Smooth muscle cell (in vitro differentiated cells): ENCODE measurements around the gene GRHL1. TPM values are rescaled to one million over a fixed set of nuclear protein-coding genes. Genes with fewer than 3 reads are reported as not detected.

Source experiments
- DNase-seq: peaks from one replicate; lab custom pipeline; 2025; ENCODE audit not compliant: unreplicated experiment; lab: John Stamatoyannopoulos, UW
- H2AFZ ChIP-seq: fragments of 200-600 bp; sonication (generic); 2 replicates; pipeline ENCODE4 v1.6.0; 2016; ENCODE audit warnings: antibody characterized with exemption, low read depth, mild to moderate bottlenecking
- H3F3A ChIP-seq: fragments of 200-600 bp; sonication (generic); 2 replicates; pipeline ENCODE4 v1.6.0; 2017; ENCODE audit warnings: antibody characterized with exemption, low read depth
- H3K27ac ChIP-seq: fragments of 200-600 bp; sonication (generic); 2 replicates; pipeline ENCODE4 v1.5.1; 2016; ENCODE audit warnings: low read depth, mild to moderate bottlenecking
- H3K27me3 ChIP-seq: fragments of 200-600 bp; sonication (generic); 2 replicates; pipeline ENCODE4 v1.6.1; 2016; ENCODE audit warnings: low read depth, mild to moderate bottlenecking
- H3K36me3 ChIP-seq: fragments of 200-600 bp; sonication (generic); 2 replicates; pipeline ENCODE4 v1.5.1; 2016; ENCODE audit warnings: low read depth
- H3K4me1 ChIP-seq: fragments of 200-600 bp; sonication (generic); 2 replicates; pipeline ENCODE4 v1.5.1; 2016; ENCODE audit warnings: low read depth
- H3K4me2 ChIP-seq: fragments of 200-600 bp; sonication (generic); 2 replicates; pipeline ENCODE4 v1.6.0; 2016; ENCODE audit warnings: mild to moderate bottlenecking
- H3K4me3 ChIP-seq: fragments of 200-600 bp; sonication (generic); 2 replicates; pipeline ENCODE4 v1.5.1; 2016; ENCODE audit warnings: mild to moderate bottlenecking
- H3K79me2 ChIP-seq: fragments of 200-600 bp; sonication (generic); 2 replicates; pipeline ENCODE4 v1.6.0; 2016; ENCODE audit warnings: low read depth, mild to moderate bottlenecking
- H3K9ac ChIP-seq: fragments of 200-600 bp; sonication (generic); 2 replicates; pipeline ENCODE4 v1.6.0; 2016; ENCODE audit warnings: low read depth
- H3K9me3 ChIP-seq: fragments of 200-600 bp; sonication (generic); replicated peaks from 2 replicates; pipeline ENCODE4 v1.5.1; 2016; ENCODE audit warnings: low read depth
- H4K20me1 ChIP-seq: fragments of 200-600 bp; sonication (generic); 2 replicates; pipeline ENCODE4 v1.6.0; 2016; ENCODE audit warnings: low read depth
- WGBS: methylation state at CpG from one replicate; pipeline ENCODE4 v1.1.7; 2016; ENCODE audit warnings: low lambda C conversion rate; 5-methylcytosine and 5-hydroxymethylcytosine counted together
- polyA plus RNA-seq: library from polyadenylated mRNA; unstranded; fragments of >200 nt; fragmentation: Nextera tagmentation; extraction: Ambion mirVana; gene quantifications from 2 replicates; pipeline ENCODE4 v1.2.1, GENCODE V29; 2016
- total RNA-seq: library from RNA; depleted of rRNA; stranded (reverse); fragments of >200 nt; gene quantifications from 2 replicates; pipeline ENCODE4 v1.2.3, GENCODE V29; 2014
- TF ChIP-seq, protein P1 (sequence below): fragments of 200-600 bp; sonication (generic); IDR thresholded peaks from 2 replicates; pipeline ENCODE4 v1.5.1; 2017; ENCODE audit warnings: borderline replicate concordance, mild to moderate bottlenecking, antibody characterized with exemption; ENCODE audit not compliant: insufficient read depth, poor library complexity, severe bottlenecking

Gene GRHL1
- total and polyA plus RNA-seq, 2 experiments from 2014 or later, result 2.0 to 26.8 TPM

DNA sequence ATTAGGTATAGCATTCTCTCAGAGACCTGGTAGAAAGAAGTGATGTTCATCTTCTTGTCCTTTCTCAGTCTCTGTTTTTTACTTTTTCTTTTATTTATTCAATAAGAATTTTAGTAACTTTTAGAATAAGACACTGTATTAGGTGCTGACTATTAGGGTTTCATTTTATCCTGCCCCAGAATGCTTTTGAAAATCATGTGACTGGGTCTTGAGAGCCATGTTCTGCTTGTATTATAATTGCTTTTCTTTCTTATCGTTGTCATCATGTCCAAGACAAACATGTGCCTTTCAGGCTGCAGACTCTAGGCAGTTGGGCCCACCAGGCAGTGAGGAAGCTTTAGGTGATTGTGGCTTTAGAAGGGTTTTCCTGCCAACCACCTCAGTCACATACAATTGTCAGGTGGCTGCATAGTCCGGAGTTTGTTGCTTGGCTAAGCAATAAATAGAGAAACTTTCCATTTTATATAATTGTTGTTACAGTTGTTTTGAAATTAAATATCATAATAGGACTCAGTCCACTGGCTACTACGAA, 15.1 kb downstream of the GRHL1 start:
- WGBS, result 95% methylated on average over 3 of the region's 3 CpGs

DNA sequence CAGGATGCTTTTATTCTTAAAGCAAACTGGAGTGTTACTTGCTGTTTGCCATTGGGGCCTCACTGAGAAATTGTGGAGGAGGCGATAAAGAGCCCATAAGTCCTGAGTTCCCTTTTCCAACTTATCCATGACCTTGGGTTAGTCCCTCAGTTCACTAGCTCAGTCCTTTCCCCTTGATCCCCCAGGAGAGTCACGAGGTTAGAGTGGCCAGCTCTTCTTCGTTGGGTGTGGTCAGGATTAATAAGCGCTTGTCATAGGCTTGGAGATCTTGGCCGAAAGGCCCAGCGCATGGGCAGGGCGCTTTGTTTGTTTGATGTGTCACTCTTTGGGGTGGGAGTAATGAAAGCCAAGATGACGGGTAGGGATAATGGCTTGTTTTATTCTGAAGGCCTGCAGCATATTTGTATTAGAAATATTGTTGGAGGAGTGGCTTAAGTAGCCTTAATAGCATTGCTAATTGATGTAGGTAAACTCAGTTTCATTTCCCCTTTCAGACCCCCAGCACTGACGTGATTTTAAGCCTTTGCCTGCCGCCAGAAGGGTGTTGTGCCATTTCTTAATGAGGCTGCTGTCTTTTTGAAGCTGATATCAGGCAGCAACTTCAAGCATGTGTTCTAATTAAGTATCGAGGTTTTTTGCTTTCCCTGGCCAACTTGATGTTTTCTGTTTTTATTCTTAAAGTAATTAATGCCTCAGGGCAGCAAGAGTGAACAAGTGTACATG, 15.7 kb downstream of the GRHL1 start:
- Histone ChIP-seq H3K27ac (no peak overlapping the region), H3K4me2 (no peak overlapping the region), H3K9me3 (no peaks in the 10 kb centered on the region), H3F3A (peaks cover 10% of the 10 kb centered on the region), H2AFZ (no peak overlapping the region), H3K27me3 (no peaks in the 10 kb centered on the region), H3K79me2 (no peaks in the 10 kb centered on the region), H4K20me1 (no peaks in the 10 kb centered on the region), H3K4me1 (peaks cover 26% of the 10 kb centered on the region), H3K36me3 (no peaks in the 10 kb centered on the region), H3K4me3 (no peak overlapping the region), H3K9ac (no peak overlapping the region)
- TF ChIP-seq, protein P1, sequence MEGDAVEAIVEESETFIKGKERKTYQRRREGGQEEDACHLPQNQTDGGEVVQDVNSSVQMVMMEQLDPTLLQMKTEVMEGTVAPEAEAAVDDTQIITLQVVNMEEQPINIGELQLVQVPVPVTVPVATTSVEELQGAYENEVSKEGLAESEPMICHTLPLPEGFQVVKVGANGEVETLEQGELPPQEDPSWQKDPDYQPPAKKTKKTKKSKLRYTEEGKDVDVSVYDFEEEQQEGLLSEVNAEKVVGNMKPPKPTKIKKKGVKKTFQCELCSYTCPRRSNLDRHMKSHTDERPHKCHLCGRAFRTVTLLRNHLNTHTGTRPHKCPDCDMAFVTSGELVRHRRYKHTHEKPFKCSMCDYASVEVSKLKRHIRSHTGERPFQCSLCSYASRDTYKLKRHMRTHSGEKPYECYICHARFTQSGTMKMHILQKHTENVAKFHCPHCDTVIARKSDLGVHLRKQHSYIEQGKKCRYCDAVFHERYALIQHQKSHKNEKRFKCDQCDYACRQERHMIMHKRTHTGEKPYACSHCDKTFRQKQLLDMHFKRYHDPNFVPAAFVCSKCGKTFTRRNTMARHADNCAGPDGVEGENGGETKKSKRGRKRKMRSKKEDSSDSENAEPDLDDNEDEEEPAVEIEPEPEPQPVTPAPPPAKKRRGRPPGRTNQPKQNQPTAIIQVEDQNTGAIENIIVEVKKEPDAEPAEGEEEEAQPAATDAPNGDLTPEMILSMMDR, result no peak
- DNase-seq, result no peak
- WGBS, result 83% methylated on average over 11 of the region's 11 CpGs

More for the DNA sequence above, 15.1 kb downstream of the GRHL1 start:
- Histone ChIP-seq H4K20me1 (no peaks in the 10 kb centered on the region), H3K9me3 (no peaks in the 10 kb centered on the region), H3F3A (peaks cover 3% of the 10 kb centered on the region), H3K27me3 (no peaks in the 10 kb centered on the region), H3K4me3 (no peak overlapping the region), H3K4me1 (peaks cover 21% of the 10 kb centered on the region), H3K9ac (no peak overlapping the region), H3K79me2 (no peaks in the 10 kb centered on the region), H3K4me2 (no peak overlapping the region), H3K27ac (no peak overlapping the region), H3K36me3 (no peaks in the 10 kb centered on the region), H2AFZ (no peak overlapping the region)
- TF ChIP-seq, protein P1, result no peak
- DNase-seq, result no peak

DNA sequence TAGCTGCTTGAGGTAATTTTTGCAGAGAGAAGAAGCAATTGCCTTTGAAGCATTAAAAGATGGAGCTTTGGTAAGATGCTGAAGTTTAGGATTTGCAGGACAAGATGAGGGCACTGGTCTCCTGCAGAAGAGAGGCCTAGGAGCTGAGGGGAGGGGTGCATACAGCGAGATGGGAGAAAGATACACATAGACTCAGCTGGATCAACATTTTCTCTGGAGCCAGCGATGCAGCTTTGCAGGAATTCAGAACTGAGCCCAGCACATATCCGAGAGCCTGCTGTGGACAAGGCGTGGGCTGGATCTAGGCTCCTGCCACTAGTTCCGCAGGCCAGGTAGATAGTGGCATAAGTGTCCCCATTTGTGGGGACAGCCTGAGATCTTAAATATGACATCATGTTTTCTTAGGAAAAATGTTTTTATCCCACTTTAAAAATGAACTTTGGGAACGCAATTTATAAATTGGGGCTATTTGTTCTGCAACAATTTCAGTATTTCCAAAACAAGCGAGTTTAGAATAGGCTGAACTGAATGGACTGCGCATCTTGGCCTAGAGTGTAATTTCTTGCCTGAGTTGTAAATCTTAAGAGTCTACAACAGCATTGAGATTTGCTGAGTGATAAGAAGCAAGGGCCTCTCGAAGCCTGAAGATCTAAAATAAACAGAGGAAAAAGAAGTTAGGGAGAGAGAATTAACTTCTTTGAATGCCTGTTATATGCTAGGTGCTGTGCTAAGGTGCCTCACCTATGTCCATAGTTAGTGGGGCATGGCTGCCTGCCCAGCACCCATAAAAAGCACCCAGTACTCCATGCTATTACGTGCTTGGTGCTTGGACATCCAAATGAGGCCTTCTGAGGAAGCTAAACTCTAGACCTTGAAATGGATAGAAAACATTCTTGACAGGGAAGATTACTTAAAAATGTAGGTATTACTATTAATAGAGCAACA, 17.3 kb downstream of the GRHL1 start:
- Histone ChIP-seq H3K4me3 (no peak overlapping the region), H2AFZ (no peak overlapping the region), H4K20me1 (no peaks in the 10 kb centered on the region), H3K79me2 (no peaks in the 10 kb centered on the region), H3K4me2 (no peak overlapping the region), H3K4me1 (peaks cover 40% of the 10 kb centered on the region), H3K9me3 (no peaks in the 10 kb centered on the region), H3K9ac (no peak overlapping the region), H3K27me3 (no peaks in the 10 kb centered on the region), H3F3A (peaks cover 14% of the 10 kb centered on the region), H3K36me3 (no peaks in the 10 kb centered on the region), H3K27ac (no peak overlapping the region)
- 86% methylated on average over 10 of the region's 10 CpGs for WGBS
- TF ChIP-seq, protein P1, result no peak
- DNase-seq, result no peak
